GM20431 (cell line): ENCODE data around the gene LKAAEAR1.
"Not testable (repeated sequence)": the region's sequence is repeated elsewhere in the genome, so short reads cannot be mapped to it uniquely, and the experiment has no call there.

Experiments used
- in situ Hi-C: fragments of 300-500 bp; cut with MseI, MboI; formaldehyde crosslinking; loops from one replicate; pipeline ENCODE4 v1.15.0; 2020; ENCODE audit warnings: low sequenced_read_pairs; ENCODE audit not compliant: unreplicated experiment

Gene LKAAEAR1, protein sequence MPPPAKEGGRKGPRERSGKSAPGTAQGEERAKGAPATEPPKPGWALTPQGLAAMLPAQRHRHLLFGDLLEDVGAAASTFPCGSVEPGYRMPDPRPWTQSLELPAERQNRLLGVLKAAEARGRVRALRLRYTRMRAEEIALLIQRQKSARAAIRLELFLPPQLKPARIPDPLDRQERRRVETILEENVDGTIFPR

GRCh38 chr20:64083804-64084684 lies at the start of gene LKAAEAR1:
TSS of gene LKAAEAR1 (minus strand) at chr20:64084398. CDS start at chr20:64084219, 179 bp downstream.
- in situ Hi-C loops: no loop called here

- in situ Hi-C loops: no loop called here
Observed at GRCh38 chr20:64131406-64131805, 47.2 kb upstream of the LKAAEAR1 start.

GRCh38 chr20:64130876-64131275 lies 46.7 kb upstream of the LKAAEAR1 start:
- in situ Hi-C loops: no loop called here

DNA sequence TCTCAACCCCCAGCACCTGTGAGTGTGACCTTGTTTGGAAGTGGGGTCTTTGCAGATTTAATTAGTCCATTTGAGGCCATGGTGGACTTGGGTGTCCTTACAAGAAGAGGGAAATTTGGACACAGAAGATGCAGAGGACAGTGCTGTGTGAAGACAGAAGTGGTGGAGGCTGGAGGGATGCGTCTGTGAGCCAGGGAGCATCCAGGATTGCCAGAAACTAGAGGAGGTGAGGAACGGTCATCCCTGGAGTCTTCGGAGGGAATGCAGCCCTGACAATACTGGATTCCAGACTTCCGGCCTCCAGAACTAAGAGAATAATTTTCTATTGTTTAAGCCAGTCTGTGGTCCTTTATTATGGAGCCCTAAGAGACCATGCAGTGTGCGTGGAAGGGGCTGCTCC lies 46.1 kb upstream of the LKAAEAR1 start:
- in situ Hi-C loops: no loop called here

- in situ Hi-C loops: no loop called here
Observed at GRCh38 chr20:64129146-64129782, 45.1 kb upstream of the LKAAEAR1 start.

DNA sequence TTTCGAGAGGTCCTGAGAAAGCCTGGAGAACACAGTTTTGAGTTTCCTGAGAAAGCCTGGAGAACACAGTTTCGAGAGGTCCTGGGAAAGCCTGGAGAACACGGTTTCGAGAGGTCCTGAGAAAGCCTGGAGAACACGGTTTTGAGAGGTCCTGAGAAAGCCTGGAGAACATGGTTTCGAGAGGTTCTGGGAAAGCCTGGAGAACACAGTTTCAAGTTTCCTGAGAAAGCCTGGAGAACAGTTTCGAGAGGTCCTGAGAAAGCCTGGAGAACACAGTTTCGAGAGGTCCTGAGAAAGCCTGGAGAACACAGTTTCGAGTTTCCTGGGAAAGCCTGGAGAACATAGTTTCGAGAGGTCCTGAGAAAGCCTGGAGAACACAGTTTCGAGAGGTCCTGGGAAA lies 39.3 kb upstream of the LKAAEAR1 start:
- in situ Hi-C loops: not testable (repeated sequence)

DNA sequence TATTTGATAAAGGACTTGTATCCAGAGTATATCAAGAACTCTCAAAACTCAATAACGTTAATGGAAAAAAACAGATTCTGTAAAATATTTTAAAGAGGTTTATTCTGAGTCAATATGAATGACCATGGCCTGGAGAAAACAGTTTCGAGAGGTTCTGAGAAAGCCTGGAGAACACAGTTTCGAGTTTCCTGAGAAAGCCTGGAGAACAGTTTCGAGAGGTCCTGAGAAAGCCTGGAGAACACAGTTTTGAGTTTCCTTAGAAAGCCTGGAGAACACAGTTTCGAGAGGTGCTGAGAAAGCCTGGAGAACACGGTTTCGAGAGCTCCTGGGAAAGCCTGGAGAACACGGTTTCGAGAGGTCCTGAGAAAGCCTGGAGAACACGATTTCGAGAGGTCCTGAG lies 38.7 kb upstream of the LKAAEAR1 start:
- in situ Hi-C loops: not testable (repeated sequence)

- in situ Hi-C loops: no loop called here
Observed at GRCh38 chr20:64121586-64121985, 37.4 kb upstream of the LKAAEAR1 start.

- in situ Hi-C loops: no loop called here
Observed at GRCh38 chr20:64119681-64120341, 35.6 kb upstream of the LKAAEAR1 start.

DNA sequence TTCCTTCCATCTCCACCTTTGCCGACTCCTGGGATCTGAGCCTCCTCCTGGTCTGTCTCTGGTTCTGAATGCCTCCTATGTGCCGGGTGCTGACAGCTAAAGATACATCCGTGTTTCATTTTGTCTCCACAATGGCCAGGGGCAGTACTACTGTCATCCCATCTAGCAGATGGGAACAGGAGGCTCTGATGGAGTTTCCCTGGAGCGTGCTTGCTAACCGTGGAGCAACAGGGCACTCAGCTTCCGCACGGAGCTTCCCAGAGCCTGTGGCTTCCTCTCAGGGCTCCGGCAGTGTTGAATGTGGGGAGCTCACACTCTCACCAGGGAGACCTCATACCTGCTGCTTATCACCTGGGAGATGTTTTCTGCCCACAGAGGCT lies 35.1 kb upstream of the LKAAEAR1 start:
- in situ Hi-C loops: no loop called here

GRCh38 chr20:64117432-64117777 lies 33.2 kb upstream of the LKAAEAR1 start:
- in situ Hi-C loops: not testable (repeated sequence)

DNA sequence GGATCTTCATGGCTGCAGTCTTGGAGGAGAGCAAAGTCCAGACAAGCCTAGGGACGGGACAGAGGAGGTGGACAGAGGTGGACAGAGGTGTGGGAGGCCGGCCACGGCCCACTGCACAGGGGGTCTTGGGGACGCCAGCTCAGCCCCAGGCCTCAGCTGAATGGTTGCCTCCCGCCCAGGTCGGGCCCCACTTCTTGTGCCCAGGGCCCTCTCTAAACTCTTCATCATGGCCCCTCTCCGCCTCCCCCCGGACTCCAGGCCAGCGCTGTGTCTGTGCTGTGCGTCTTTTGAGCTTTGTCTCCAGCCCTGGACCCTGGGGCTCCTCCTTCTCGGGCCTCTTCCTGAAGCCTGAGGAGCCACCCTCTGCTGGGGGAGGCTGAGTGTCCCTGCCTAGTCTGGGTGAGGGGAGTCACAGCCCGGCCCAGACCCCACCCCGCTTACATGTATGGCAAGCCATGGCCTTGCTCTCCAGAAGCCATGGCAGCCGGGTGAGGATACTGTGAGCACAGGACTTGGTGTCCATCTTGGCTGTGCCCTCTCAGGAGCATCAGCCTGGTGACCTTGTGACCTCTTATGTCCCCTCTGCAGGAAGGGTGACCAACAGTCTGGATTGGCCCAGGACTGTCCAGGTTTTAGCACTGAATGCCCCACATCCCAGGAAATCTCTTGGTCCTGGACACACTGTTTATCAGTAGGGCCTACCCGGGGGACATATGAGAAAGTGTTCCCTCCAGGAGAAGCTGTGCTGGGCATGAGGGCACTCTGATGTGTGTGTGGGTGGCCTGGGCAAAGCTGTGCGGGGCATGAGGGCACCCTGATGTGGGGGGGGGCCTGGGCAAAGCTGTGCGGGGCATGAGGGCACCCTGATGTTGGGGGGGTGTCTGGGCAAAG lies 32.6 kb upstream of the LKAAEAR1 start:
- in situ Hi-C loops: no loop called here

DNA sequence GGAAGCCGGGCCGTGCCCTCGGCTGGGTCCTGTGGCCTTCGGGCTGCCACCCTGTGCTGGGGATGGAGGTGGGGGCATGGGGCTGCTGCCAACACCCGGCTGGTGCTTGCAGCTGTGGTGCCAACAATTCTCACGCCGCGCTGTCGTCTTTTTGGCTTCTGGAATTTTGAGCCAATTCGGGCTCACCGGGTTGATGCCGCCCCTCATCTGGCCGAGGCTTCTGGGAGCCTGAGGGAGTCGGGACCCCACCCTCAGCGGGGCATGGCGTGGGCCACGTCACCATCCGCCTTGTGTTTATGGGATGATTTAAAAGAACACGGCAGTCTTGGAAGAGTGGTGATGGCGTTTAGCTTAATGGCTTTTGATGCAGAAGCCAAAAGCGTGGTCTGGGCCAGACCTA lies 31.8 kb upstream of the LKAAEAR1 start:
- in situ Hi-C loops: no loop called here

- in situ Hi-C loops: no loop called here
Observed at GRCh38 chr20:64115171-64115911, 31.1 kb upstream of the LKAAEAR1 start.

GRCh38 chr20:64114356-64114971 lies 30.3 kb upstream of the LKAAEAR1 start:
- in situ Hi-C loops: no loop called here

- in situ Hi-C loops: no loop called here
Observed at GRCh38 chr20:64113796-64114355, 29.7 kb upstream of the LKAAEAR1 start.

- in situ Hi-C loops: no loop called here
Observed at GRCh38 chr20:64113444-64113775, 29.2 kb upstream of the LKAAEAR1 start.

DNA sequence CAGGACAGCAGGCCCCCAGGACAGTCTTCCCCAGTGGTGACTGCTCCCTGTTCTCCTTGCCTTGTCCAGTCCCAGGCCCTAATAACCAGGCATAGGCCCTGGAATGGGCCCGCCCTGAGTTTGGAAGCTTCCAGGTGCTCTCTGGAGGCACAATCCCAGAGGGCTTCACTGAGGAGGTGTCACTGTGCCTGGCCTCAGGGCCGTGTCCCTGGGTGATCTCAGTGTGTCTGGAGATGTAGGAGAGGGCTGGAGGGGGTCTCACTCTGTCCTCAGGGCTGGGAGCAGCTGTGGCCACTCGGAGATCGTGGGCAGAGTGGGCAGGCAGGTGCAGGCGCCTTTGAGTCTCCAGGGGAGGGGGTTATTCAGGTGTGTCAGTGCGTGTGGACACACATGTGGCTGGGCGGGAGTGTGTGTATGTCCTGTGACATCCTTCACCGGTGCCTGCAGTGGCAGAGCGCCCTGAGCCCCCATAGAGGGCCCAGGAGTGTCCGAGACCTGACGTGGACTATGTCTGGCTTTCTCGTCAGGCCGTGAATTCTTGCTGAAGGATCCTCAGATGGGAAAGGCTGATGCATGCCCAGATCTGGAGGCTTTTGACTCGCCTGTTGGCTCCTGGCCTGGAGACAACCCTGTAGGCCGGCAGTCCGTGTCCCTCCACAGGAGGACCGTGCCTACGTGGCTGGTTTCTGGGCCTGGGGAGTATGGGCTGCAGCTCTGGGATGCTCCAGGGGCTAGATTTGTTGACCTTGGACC lies 28.7 kb upstream of the LKAAEAR1 start:
- in situ Hi-C loops: no loop called here
